GM12874 (cell line): ENCODE data around the gene SPATA32.

Experiments used
- CTCF ChIP-seq: IDR thresholded peaks from 2 replicates; pipeline ENCODE4 v1.5.1; 2011; ENCODE audit warnings: low read depth, mild to moderate bottlenecking, control low read depth, low read length, moderate library complexity; ENCODE audit not compliant: insufficient read depth

SPATA32 gene

GRCh38 chr17:45267436-45268055 lies 5.7 kb upstream of the SPATA32 start:
- TF ChIP-seq CTCF: no peak

- TF ChIP-seq CTCF: no peak
Measured at GRCh38 chr17:45266372-45266926, 4.6 kb upstream of the SPATA32 start.

- TF ChIP-seq CTCF: no peak
Measured at GRCh38 chr17:45265821-45266220, 3.9 kb upstream of the SPATA32 start.

GRCh38 chr17:45264988-45265387 lies 3.1 kb upstream of the SPATA32 start:
- no peak for TF ChIP-seq CTCF

- no peak for TF ChIP-seq CTCF
Measured at GRCh38 chr17:45264430-45264829, 2.5 kb upstream of the SPATA32 start.

GRCh38 chr17:45263477-45263860 lies 1.6 kb upstream of the SPATA32 start:
- no peak for TF ChIP-seq CTCF

- TF ChIP-seq CTCF: no peak
Measured at GRCh38 chr17:45262516-45263476, 902 bp upstream of the SPATA32 start.
